IMR-90 (cell line): ENCODE data around the gene PLPPR3. TPM values are rescaled to one million over a fixed set of nuclear protein-coding genes. Genes with fewer than 3 reads are reported as not detected.

ENCODE experiments used
- ATAC-seq: fragments of 200-7000 bp; cut with Tn5 transposase; 2 replicates; pipeline ENCODE4 v1.9.1; 2020; ENCODE audit warnings: low read depth, mild to moderate bottlenecking, moderate library complexity
- BruUV-seq: library from RNA; stranded (reverse); fragments of 400-500 nt; replicated peaks from 2 replicates; lab custom pipeline; 2021; lab: Mats Ljungman, UMichigan
- CTCF ChIA-PET: fragments of 300-600 bp; formaldehyde crosslinking; extraction: SDS; loops from one replicate; lab custom pipeline; 2021; ENCODE audit warnings: antibody characterized with exemption; lab: Yijun Ruan, JAX
- POLR2A ChIA-PET: fragments of 300-600 bp; sonication (Branson Sonifier 250); formaldehyde crosslinking; loops from one replicate; lab custom pipeline; 2022; ENCODE audit warnings: antibody characterized with exemption; ENCODE audit not compliant: unreplicated experiment; lab: Charles Lee
- DNase-seq: peaks from one replicate; pipeline ENCODE4 v3.0.0; 2013
- H2AFZ ChIP-seq: replicated peaks from 2 replicates; pipeline ENCODE3; 2013; ENCODE audit warnings: low read length, mild to moderate bottlenecking; ENCODE audit not compliant: poor library complexity
- H2AK5ac ChIP-seq: 2 replicates; pipeline ENCODE4 v1.6.1; 2013; ENCODE audit warnings: low read depth, low read length, inconsistent platforms
- H2AK9ac ChIP-seq: replicated peaks from 2 replicates; pipeline ENCODE3; 2013; ENCODE audit warnings: mild to moderate bottlenecking, low read depth, low read length, moderate library complexity; ENCODE audit not compliant: poor library complexity
- H2BK120ac ChIP-seq: 2 replicates; pipeline ENCODE4 v1.6.1; 2013; ENCODE audit warnings: low read depth, low read length, inconsistent platforms
- H2BK15ac ChIP-seq: 3 replicates; pipeline ENCODE4 v1.6.1; 2013; ENCODE audit warnings: low read depth, low read length, inconsistent platforms
- H2BK20ac ChIP-seq: 2 replicates; pipeline ENCODE4 v1.6.1; 2013; ENCODE audit warnings: low read depth, mild to moderate bottlenecking, inconsistent platforms, low read length, moderate library complexity
- H2BK5ac ChIP-seq: 2 replicates; pipeline ENCODE4 v1.6.1; 2013; ENCODE audit warnings: mild to moderate bottlenecking, low read depth, low read length, inconsistent platforms; ENCODE audit not compliant: poor library complexity, severe bottlenecking
- H3K14ac ChIP-seq: replicated peaks from 2 replicates; pipeline ENCODE4 v1.6.1; 2013; ENCODE audit warnings: low read depth, low read length, inconsistent platforms
- H3K18ac ChIP-seq: 2 replicates; pipeline ENCODE4 v1.6.1; 2013; ENCODE audit warnings: low read depth, low read length, control low read depth
- H3K23ac ChIP-seq: 2 replicates; pipeline ENCODE4 v1.6.1; 2013; ENCODE audit warnings: low read depth, low read length, inconsistent platforms
- H3K27ac ChIP-seq: 2 replicates; pipeline ENCODE4 v1.5.1; 2013; ENCODE audit warnings: mild to moderate bottlenecking, control low read depth, low read length; ENCODE audit not compliant: insufficient read depth
- H3K27me3 ChIP-seq: 2 replicates; pipeline ENCODE4 v1.6.1; 2013; ENCODE audit warnings: low read length; ENCODE audit not compliant: control insufficient read depth, insufficient read depth
- H3K36me3 ChIP-seq: 2 replicates; pipeline ENCODE4 v1.6.1; 2013; ENCODE audit warnings: low read length, mixed read lengths; ENCODE audit not compliant: control insufficient read depth, insufficient read depth
- H3K4ac ChIP-seq: 2 replicates; pipeline ENCODE4 v1.6.1; 2013; ENCODE audit warnings: low read depth, low read length, inconsistent platforms
- H3K4me1 ChIP-seq: 2 replicates; pipeline ENCODE4 v1.6.1; 2013; ENCODE audit warnings: low read length, mixed read lengths; ENCODE audit not compliant: control insufficient read depth, insufficient read depth
- H3K4me2 ChIP-seq: 2 replicates; pipeline ENCODE4 v1.6.1; 2013; ENCODE audit warnings: low read depth, mild to moderate bottlenecking, control low read depth, low read length, moderate library complexity
- H3K4me3 ChIP-seq: 2 replicates; pipeline ENCODE4 v1.5.1; 2013; ENCODE audit warnings: low read depth, mild to moderate bottlenecking, control low read depth, low read length, moderate library complexity; ENCODE audit not compliant: insufficient read depth
- H3K56ac ChIP-seq: 2 replicates; pipeline ENCODE4 v1.6.1; 2013; ENCODE audit warnings: low read length, inconsistent platforms; ENCODE audit not compliant: insufficient read depth; ENCODE audit errors: extremely low read depth
- H3K79me1 ChIP-seq, 2 experiments: 2 replicates each; pipeline ENCODE4 v1.6.1; 2013; ENCODE audit warnings: low read length in 2 of 2, inconsistent platforms in 1 of 2, low read depth in 1 of 2
- H3K9ac ChIP-seq: 2 replicates; pipeline ENCODE4 v1.6.1; 2013; ENCODE audit warnings: low read depth, low read length, control low read depth
- H3K9me1 ChIP-seq: 2 replicates; pipeline ENCODE4 v1.6.1; 2013; ENCODE audit warnings: low read length, inconsistent platforms; ENCODE audit not compliant: insufficient read depth
- H3K9me3 ChIP-seq: 2 replicates; pipeline ENCODE4 v1.6.1; 2013; ENCODE audit warnings: low read length; ENCODE audit not compliant: control insufficient read depth, insufficient read depth
- H4K20me1 ChIP-seq: 2 replicates; pipeline ENCODE4 v1.6.1; 2013; ENCODE audit warnings: low read length, inconsistent platforms; ENCODE audit not compliant: insufficient read depth
- H4K5ac ChIP-seq: 2 replicates; pipeline ENCODE4 v1.6.1; 2013; ENCODE audit warnings: mild to moderate bottlenecking, low read depth, low read length, control low read depth
- H4K8ac ChIP-seq, 2 experiments: 2 replicates each; pipeline ENCODE4 v1.6.1; 2013; ENCODE audit warnings: low read depth in 2 of 2, low read length in 2 of 2, control low read depth in 1 of 2, inconsistent platforms in 1 of 2
- H4K91ac ChIP-seq: 2 replicates; pipeline ENCODE4 v1.6.1; 2013; ENCODE audit warnings: low read depth, low read length, inconsistent platforms; ENCODE audit not compliant: insufficient read depth
- BHLHE40 ChIP-seq: fragments of 150-350 bp; IDR thresholded peaks from 2 replicates; pipeline ENCODE4 v1.6.1; 2016; ENCODE audit warnings: mild to moderate bottlenecking, low read depth, low read length
- CEBPB ChIP-seq: IDR thresholded peaks from 2 replicates; pipeline ENCODE4 v1.6.1; 2012; ENCODE audit warnings: low read depth, low read length, improper control_type of control experiment
- CHD1 ChIP-seq: IDR thresholded peaks from 2 replicates; pipeline ENCODE4 v1.6.1; 2012; ENCODE audit warnings: low read depth, low read length, improper control_type of control experiment
- ELK1 ChIP-seq: fragments of 150-350 bp; IDR thresholded peaks from 2 replicates; pipeline ENCODE4 v1.6.1; 2016; ENCODE audit warnings: low read depth, mild to moderate bottlenecking, low read length, moderate library complexity, borderline replicate concordance
- FOS ChIP-seq: fragments of 150-350 bp; IDR thresholded peaks from 2 replicates; pipeline ENCODE4 v1.6.1; 2016; ENCODE audit warnings: low read depth, low read length
- MAZ ChIP-seq: IDR thresholded peaks from 2 replicates; pipeline ENCODE4 v1.6.1; 2012; ENCODE audit warnings: low read depth, mild to moderate bottlenecking, low read length, improper control_type of control experiment, moderate library complexity, borderline replicate concordance
- POLR2A ChIP-seq: IDR thresholded peaks from 2 replicates; pipeline ENCODE4 v1.6.1; 2012; ENCODE audit warnings: mild to moderate bottlenecking, low read depth, low read length
- RAD21 ChIP-seq: IDR thresholded peaks from 2 replicates; pipeline ENCODE4 v1.6.1; 2012; ENCODE audit warnings: low read length, improper control_type of control experiment
- RCOR1 ChIP-seq: IDR thresholded peaks from 2 replicates; pipeline ENCODE4 v1.6.1; 2012; ENCODE audit warnings: mild to moderate bottlenecking, low read length, improper control_type of control experiment; ENCODE audit not compliant: insufficient replicate concordance
- RFX5 ChIP-seq: IDR thresholded peaks from 2 replicates; pipeline ENCODE4 v1.8.0; 2012; ENCODE audit warnings: low read depth, mild to moderate bottlenecking, low read length, moderate library complexity
- SMC3 ChIP-seq: fragments of 150-350 bp; IDR thresholded peaks from 2 replicates; pipeline ENCODE4 v1.6.1; 2016; ENCODE audit warnings: low read depth, mild to moderate bottlenecking, antibody characterized with exemption, low read length, moderate library complexity
- USF2 ChIP-seq: fragments of 150-350 bp; IDR thresholded peaks from 2 replicates; pipeline ENCODE4 v1.6.1; 2017; ENCODE audit warnings: mild to moderate bottlenecking, antibody characterized with exemption, low read length, low read depth
- WGBS, 2 experiments: methylation state at CpG; one replicate each; pipeline versions ENCODE4 v1.1.5 to v1.1.7; 2013; ENCODE audit warnings: missing lambda C conversion rate in 2 of 2; ENCODE audit not compliant: insufficient read length in 1 of 2; ENCODE audit errors: extremely low coverage in 2 of 2; 5-methylcytosine and 5-hydroxymethylcytosine counted together
- dilution Hi-C: fragments of 300-500 bp; cut with HindIII; formaldehyde crosslinking; loops from one replicate; pipeline ENCODE4 v1.14.3; 2018; ENCODE audit warnings: low sequenced_read_pairs; ENCODE audit not compliant: unreplicated experiment
- in situ Hi-C: fragments of 300-500 bp; cut with MboI; formaldehyde crosslinking; loops from 3 replicates; pipeline ENCODE4 v1.14.3; 2019; ENCODE audit warnings: low sequenced_read_pairs, inconsistent platforms, mixed read lengths
- intact Hi-C: fragments of 100-400 bp; cut with micrococcal nuclease; formaldehyde crosslinking; loops from 2 replicates; pipeline ENCODE4 v1.10.0; 2022
- polyA plus RNA-seq, 3 experiments: library from polyadenylated mRNA; depleted of rRNA; stranded (reverse); fragments of >200 nt; gene quantifications; 2 replicates each; pipeline ENCODE4 v1.2.3, GENCODE V29; 2012; ENCODE audit warnings: low replicate concordance in 1 of 3
- total RNA-seq: library from RNA; depleted of rRNA; stranded (reverse); fragments of >200 nt; gene quantifications from 2 replicates; pipeline ENCODE4 v1.2.3, GENCODE V29; 2012

PLPPR3 gene
- total and polyA plus RNA-seq, 2 of the 4 experiments (the other 2 are of a cell fraction) = 0.36 to 1.2 TPM

GRCh38 chr19:821231-821824 lies 427 bp downstream of the PLPPR3 start:
- ChIA-PET CTCF (no interaction called here), POLR2A (interaction anchor here (0.5 kb wide), 1 partner anchor 167 kb away, joined by 21 read pairs; no protein-coding TSS in a partner anchor)
- Histone ChIP-seq H3K56ac (no peak overlapping the region), H2AK9ac (no peak overlapping the region), H3K4me3 (peak overlapping the region; percentile 54), H2AFZ (peak overlapping the region; percentile 79), H3K4me1 (peaks cover 3% of the 10 kb centered on the region; the same call in 1 of the 2 replicates), H3K4me2 (peak overlapping the region; percentile 65; the same call in 1 of the 2 replicates), H2BK120ac (no peak overlapping the region), H3K23ac (no peak overlapping the region), H3K36me3 (no peaks in the 10 kb centered on the region), H3K18ac (no peak overlapping the region), H3K14ac (no peak overlapping the region), H4K8ac (no peak overlapping the region), H4K20me1 (no peaks in the 10 kb centered on the region), H2BK15ac (no peak overlapping the region), H2AK5ac (no peak overlapping the region), H2BK20ac (no peak overlapping the region), H3K4ac (no peak overlapping the region), H2BK5ac (no peak overlapping the region), H4K91ac (no peak overlapping the region), H3K79me1 (no peaks in the 10 kb centered on the region), H3K9me1 (no peaks in the 10 kb centered on the region), H3K9me3 (no peaks in the 10 kb centered on the region), H3K27me3 (peaks cover 2% of the 10 kb centered on the region; the same call in 1 of the 2 replicates), H3K27ac (no peak overlapping the region; the same call in 1 of the 2 replicates), H3K9ac (no peak overlapping the region), H4K5ac (no peak overlapping the region)
- TF ChIP-seq CEBPB (no peak), CHD1 (no peak), RCOR1 (no peak), POLR2A (no peak; the same call in 1 of the 2 replicates), RFX5 (no peak), MAZ (no peak; the same call in 1 of the 2 replicates), SMC3 (no peak), USF2 (no peak), BHLHE40 (no peak), ELK1 (no peak), FOS (no peak), RAD21 (no peak)
- no peak for DNase-seq
- WGBS, 2 experiments = no CpG with 5 or more reads among the region's 64 CpGs
- intact Hi-C loops = no loop called here
- BruUV-seq = no TSS peak
- in situ Hi-C loops = no loop called here
- ATAC-seq = peak; percentile 46
- dilution Hi-C loops = no loop called here
